ENCODE measurements around the gene AUTS2.

Gene AUTS2

GRCh38 chr7:70132852-70133690, 534.8 kb downstream of the AUTS2 start:
- DNase-seq (ENCODE audit: low read depth): no peak

GRCh38 chr7:70134029-70134770, 535.9 kb downstream of the AUTS2 start:
- no peak for DNase-seq (ENCODE audit: low read depth)

GRCh38 chr7:70135656-70136055, 537.4 kb downstream of the AUTS2 start:
- no peak for DNase-seq (ENCODE audit: low read depth)

GRCh38 chr7:70137126-70137525, 538.9 kb downstream of the AUTS2 start:
- no peak for DNase-seq (ENCODE audit: low read depth)

- DNase-seq (ENCODE audit: low read depth): no peak
Observed at GRCh38 chr7:70142247-70142932, 544.1 kb downstream of the AUTS2 start.

- DNase-seq (ENCODE audit: low read depth): no peak
Observed at GRCh38 chr7:70143075-70144044, 545.1 kb downstream of the AUTS2 start.

- no peak for DNase-seq (ENCODE audit: low read depth)
Observed at GRCh38 chr7:70148997-70149396, 550.7 kb downstream of the AUTS2 start.

GRCh38 chr7:70152313-70152712, 554.0 kb downstream of the AUTS2 start:
- no peak for DNase-seq (ENCODE audit: low read depth)

GRCh38 chr7:70153933-70154332, 555.7 kb downstream of the AUTS2 start:
- DNase-seq (ENCODE audit: low read depth): no peak

- no peak for DNase-seq (ENCODE audit: low read depth)
Observed at GRCh38 chr7:70154521-70155180, 556.4 kb downstream of the AUTS2 start.

GRCh38 chr7:70156057-70156456, 557.8 kb downstream of the AUTS2 start:
- DNase-seq (ENCODE audit: low read depth): no peak

GRCh38 chr7:70159121-70159520, 560.8 kb downstream of the AUTS2 start:
- DNase-seq (ENCODE audit: low read depth): no peak

GRCh38 chr7:70165477-70166170, 567.3 kb downstream of the AUTS2 start:
- no peak for DNase-seq (ENCODE audit: low read depth)

- no peak for DNase-seq (ENCODE audit: low read depth)
Observed at GRCh38 chr7:70171369-70171920, 573.2 kb downstream of the AUTS2 start.

GRCh38 chr7:70177166-70177565, 578.9 kb downstream of the AUTS2 start:
- DNase-seq (ENCODE audit: low read depth): no peak

GRCh38 chr7:70178211-70178610, 579.9 kb downstream of the AUTS2 start:
- DNase-seq (ENCODE audit: low read depth): no peak

GRCh38 chr7:70178787-70179186, 580.5 kb downstream of the AUTS2 start:
- DNase-seq (ENCODE audit: low read depth): no peak

- DNase-seq (ENCODE audit: low read depth): no peak
Observed at GRCh38 chr7:70182521-70182920, 584.2 kb downstream of the AUTS2 start.

GRCh38 chr7:70183278-70183677, 585.0 kb downstream of the AUTS2 start:
- no peak for DNase-seq (ENCODE audit: low read depth)
